ENCODE data around the gene MAST4. TPM values are rescaled to one million over a fixed set of nuclear protein-coding genes. Genes with fewer than 3 reads are reported as not detected.

Gene MAST4
- total and polyA plus RNA-seq, 4 donors, result 3.7 to 9.5 (median 6.5) TPM

DNA sequence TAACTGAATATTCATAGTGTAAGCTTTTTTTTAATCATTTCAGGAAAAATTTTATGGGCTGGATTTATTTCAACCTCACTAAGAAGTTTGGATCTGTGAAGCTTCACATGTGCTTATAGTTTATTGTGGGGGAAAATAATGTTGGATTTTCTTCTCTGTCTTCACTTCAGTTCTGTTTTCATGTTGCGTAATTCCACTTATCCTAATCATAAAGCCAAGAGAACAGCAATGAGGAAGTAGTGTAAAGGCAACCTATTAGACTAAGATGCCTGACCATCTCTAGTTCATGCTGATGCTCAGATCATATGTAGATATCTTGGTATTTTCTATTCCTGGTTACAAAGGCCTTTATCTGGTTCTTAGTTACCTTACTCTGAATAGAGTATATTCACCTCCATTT, 550.4 kb downstream of the MAST4 start:
- TF ChIP-seq, protein P1, sequence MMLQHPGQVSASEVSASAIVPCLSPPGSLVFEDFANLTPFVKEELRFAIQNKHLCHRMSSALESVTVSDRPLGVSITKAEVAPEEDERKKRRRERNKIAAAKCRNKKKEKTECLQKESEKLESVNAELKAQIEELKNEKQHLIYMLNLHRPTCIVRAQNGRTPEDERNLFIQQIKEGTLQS (IDR thresholded peaks at IDR 0.05), result no peak
- TF ChIP-seq FOXA2 (IDR thresholded peaks at IDR 0.05) (no peak), RXRA (IDR thresholded peaks at IDR 0.05) (no peak)
- TF ChIP-seq, protein P2, sequence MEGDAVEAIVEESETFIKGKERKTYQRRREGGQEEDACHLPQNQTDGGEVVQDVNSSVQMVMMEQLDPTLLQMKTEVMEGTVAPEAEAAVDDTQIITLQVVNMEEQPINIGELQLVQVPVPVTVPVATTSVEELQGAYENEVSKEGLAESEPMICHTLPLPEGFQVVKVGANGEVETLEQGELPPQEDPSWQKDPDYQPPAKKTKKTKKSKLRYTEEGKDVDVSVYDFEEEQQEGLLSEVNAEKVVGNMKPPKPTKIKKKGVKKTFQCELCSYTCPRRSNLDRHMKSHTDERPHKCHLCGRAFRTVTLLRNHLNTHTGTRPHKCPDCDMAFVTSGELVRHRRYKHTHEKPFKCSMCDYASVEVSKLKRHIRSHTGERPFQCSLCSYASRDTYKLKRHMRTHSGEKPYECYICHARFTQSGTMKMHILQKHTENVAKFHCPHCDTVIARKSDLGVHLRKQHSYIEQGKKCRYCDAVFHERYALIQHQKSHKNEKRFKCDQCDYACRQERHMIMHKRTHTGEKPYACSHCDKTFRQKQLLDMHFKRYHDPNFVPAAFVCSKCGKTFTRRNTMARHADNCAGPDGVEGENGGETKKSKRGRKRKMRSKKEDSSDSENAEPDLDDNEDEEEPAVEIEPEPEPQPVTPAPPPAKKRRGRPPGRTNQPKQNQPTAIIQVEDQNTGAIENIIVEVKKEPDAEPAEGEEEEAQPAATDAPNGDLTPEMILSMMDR (IDR thresholded peaks at IDR 0.05; ENCODE audit: low read depth, low read length, missing input control), result no peak
- no peak overlapping the region for H3K9ac ChIP-seq (ENCODE audit: low read depth in 1 of 2, low read length in 2 of 2)
- WGBS, result 92% methylated on average over 1 of the region's 1 CpG
- H3K4me3 ChIP-seq (ENCODE audit: low read depth in 1 of 3, low read length in 3 of 3), result no peak overlapping the region
- peaks cover 2 to 48% (median 17%) of the 10 kb centered on the region in 4 donors for H3K36me3 ChIP-seq (ENCODE audit: control insufficient read depth in 4 of 4, insufficient read depth in 3 of 4, low read depth in 1 of 4, low read length in 3 of 4)
- no peak for DNase-seq (ENCODE audit: low spot score)
- H3K27me3 ChIP-seq (ENCODE audit: control insufficient read depth in 4 of 4, insufficient read depth in 4 of 4, low read length in 3 of 4), result no peaks in the 10 kb centered on the region
- H3K4me1 ChIP-seq (ENCODE audit: control insufficient read depth in 4 of 4, insufficient read depth in 4 of 4, low read length in 3 of 4), result peaks cover 0 to 28% (median 17%) of the 10 kb centered on the region in 4 donors
- H3K9me3 ChIP-seq (ENCODE audit: control insufficient read depth in 4 of 4, low read length in 3 of 4), result no peaks in the 10 kb centered on the region
- H3K27ac ChIP-seq (ENCODE audit: low read depth in 1 of 2, low read length in 2 of 2), result no peak overlapping the region

DNA sequence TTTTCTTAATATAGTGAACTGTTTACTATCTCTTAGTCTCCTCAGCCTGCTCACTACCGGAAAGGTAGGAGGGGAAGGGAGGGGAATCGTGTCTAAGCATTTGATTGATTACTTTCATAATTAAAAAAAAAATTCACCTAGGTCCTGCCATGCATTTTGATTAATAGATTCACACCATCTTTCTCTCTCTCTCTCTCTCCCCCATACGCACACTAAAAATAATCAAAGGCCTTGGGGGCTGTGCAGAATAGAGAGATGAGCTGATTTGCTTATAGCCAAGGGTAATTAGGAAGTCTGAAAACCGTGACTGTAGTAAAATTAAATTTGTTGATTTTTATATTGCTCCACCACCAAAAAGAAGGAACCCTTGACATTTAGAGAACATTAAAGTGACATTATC, 550.8 kb downstream of the MAST4 start:
- Histone ChIP-seq H3K27ac (ENCODE audit: low read depth in 1 of 2, low read length in 2 of 2) (no peak overlapping the region), H3K4me3 (ENCODE audit: low read depth in 1 of 3, low read length in 3 of 3) (no peak overlapping the region), H3K9me3 (ENCODE audit: control insufficient read depth in 4 of 4, low read length in 3 of 4) (no peaks in the 10 kb centered on the region), H3K36me3 (ENCODE audit: control insufficient read depth in 4 of 4, insufficient read depth in 3 of 4, low read depth in 1 of 4, low read length in 3 of 4) (peaks cover 2 to 47% (median 17%) of the 10 kb centered on the region in 4 donors), H3K4me1 (ENCODE audit: control insufficient read depth in 4 of 4, insufficient read depth in 4 of 4, low read length in 3 of 4) (peaks cover 0 to 28% (median 17%) of the 10 kb centered on the region in 4 donors), H3K9ac (ENCODE audit: low read depth in 1 of 2, low read length in 2 of 2) (no peak overlapping the region), H3K27me3 (ENCODE audit: control insufficient read depth in 4 of 4, insufficient read depth in 4 of 4, low read length in 3 of 4) (no peaks in the 10 kb centered on the region)
- 89% methylated on average over 4 of the region's 4 CpGs for WGBS
- no peak for DNase-seq (ENCODE audit: low spot score)
- no peak for TF ChIP-seq SP1 (IDR thresholded peaks at IDR 0.05)
- no peak for TF ChIP-seq GABPA (IDR thresholded peaks at IDR 0.05 in 1 of 2, conservative IDR thresholded peaks at IDR 0.05 in 1 of 2)

DNA sequence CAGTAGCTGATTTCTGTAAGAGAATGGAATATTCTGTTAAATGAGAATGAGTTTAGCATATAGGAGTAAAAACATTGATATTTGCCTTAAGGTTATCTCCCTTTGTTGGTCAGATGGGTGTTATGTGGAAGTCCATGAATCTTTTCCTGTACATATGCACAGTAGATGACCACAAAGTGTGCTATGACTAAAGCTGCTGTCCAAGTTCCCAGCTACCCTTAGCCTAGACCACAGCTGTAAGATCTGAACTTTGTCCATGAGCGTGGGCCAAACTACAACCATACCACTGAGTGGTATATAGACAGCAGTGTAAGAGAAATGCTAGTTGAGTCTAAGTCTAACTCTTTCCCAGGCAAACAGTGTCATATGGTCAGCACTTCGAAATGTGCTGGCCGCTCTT, 551.6 kb downstream of the MAST4 start:
- no peak for DNase-seq (ENCODE audit: low spot score)
- H3K4me1 ChIP-seq (ENCODE audit: control insufficient read depth in 4 of 4, insufficient read depth in 4 of 4, low read length in 3 of 4), result peaks cover 0 to 24% (median 17%) of the 10 kb centered on the region in 4 donors
- TF ChIP-seq GABPA (IDR thresholded peaks at IDR 0.05 in 1 of 2, conservative IDR thresholded peaks at IDR 0.05 in 1 of 2), result no peak
- TF ChIP-seq SP1 (IDR thresholded peaks at IDR 0.05), result no peak
- TF ChIP-seq RAD21 (IDR thresholded peaks at IDR 0.05), result no peak
- TF ChIP-seq NR2F2 (IDR thresholded peaks at IDR 0.05), result no peak
- no peak for TF ChIP-seq HNF4G (IDR thresholded peaks at IDR 0.05)
- H3K4me3 ChIP-seq (ENCODE audit: low read depth in 1 of 3, low read length in 3 of 3), result no peak overlapping the region
- H3K27ac ChIP-seq (ENCODE audit: low read depth in 1 of 2, low read length in 2 of 2), result no peak overlapping the region
- WGBS, result 97% methylated on average over 3 of the region's 3 CpGs
- no peaks in the 10 kb centered on the region for H3K9me3 ChIP-seq (ENCODE audit: control insufficient read depth in 4 of 4, low read length in 3 of 4)
- no peak overlapping the region for H3K9ac ChIP-seq (ENCODE audit: low read depth in 1 of 2, low read length in 2 of 2)
- H3K27me3 ChIP-seq (ENCODE audit: control insufficient read depth in 4 of 4, insufficient read depth in 4 of 4, low read length in 3 of 4), result no peaks in the 10 kb centered on the region
- H3K36me3 ChIP-seq (ENCODE audit: control insufficient read depth in 4 of 4, insufficient read depth in 3 of 4, low read depth in 1 of 4, low read length in 3 of 4), result peaks cover 2 to 39% (median 17%) of the 10 kb centered on the region in 4 donors

DNA sequence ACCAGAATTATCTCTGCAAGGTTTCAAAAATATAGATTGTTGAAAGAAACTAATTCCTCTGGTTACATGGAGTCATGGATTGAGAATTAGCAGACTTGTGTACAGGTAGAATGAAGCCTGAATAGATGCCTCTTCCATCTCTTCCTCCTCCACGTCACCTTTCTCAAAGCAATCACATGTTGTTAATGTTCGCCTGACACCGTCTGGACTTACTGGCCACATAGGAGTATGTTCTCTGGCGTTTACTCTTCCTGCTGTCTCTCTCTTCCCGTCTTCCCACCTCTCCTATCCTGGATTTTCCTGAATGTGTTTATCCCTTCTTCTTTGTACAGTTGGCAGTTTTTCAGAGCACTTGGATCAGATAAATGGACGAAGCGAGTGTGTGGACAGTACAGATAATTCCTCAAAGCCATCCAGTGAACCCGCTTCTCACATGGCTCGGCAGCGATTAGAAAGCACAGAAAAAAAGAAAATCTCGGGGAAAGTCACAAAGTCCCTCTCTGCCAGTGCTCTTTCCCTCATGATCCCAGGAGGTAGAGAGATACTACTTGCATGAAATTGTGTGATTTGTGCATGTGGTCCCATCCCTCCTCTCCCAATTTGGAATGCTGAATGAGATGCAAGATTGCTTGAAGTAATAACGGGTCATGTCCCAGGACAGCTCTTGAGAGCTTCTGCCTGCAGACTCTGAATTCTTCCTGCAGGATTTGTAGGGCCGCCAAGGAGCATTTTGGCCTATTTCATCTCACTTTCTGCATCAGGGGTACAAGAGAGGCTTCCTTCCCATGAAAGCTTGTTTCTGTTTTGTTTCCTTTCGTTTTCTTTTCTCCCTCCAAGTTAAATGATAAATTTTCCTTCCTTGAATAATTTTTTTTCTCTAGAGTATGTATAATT, 553.1 kb downstream of the MAST4 start:
- Histone ChIP-seq H3K9me3 (ENCODE audit: control insufficient read depth in 4 of 4, low read length in 3 of 4) (no peaks in the 10 kb centered on the region), H3K9ac (ENCODE audit: low read depth in 1 of 2, low read length in 2 of 2) (no peak overlapping the region), H3K27ac (ENCODE audit: low read depth in 1 of 2, low read length in 2 of 2) (no peak overlapping the region), H3K36me3 (ENCODE audit: control insufficient read depth in 4 of 4, insufficient read depth in 3 of 4, low read depth in 1 of 4, low read length in 3 of 4) (peaks cover 2 to 50% (median 21%) of the 10 kb centered on the region in 4 donors), H3K27me3 (ENCODE audit: control insufficient read depth in 4 of 4, insufficient read depth in 4 of 4, low read length in 3 of 4) (no peaks in the 10 kb centered on the region), H3K4me3 (ENCODE audit: low read depth in 1 of 3, low read length in 3 of 3) (no peak overlapping the region), H3K4me1 (ENCODE audit: control insufficient read depth in 4 of 4, insufficient read depth in 4 of 4, low read length in 3 of 4) (peaks cover 0 to 10% (median 7%) of the 10 kb centered on the region in 4 donors)
- TF ChIP-seq, protein P3, sequence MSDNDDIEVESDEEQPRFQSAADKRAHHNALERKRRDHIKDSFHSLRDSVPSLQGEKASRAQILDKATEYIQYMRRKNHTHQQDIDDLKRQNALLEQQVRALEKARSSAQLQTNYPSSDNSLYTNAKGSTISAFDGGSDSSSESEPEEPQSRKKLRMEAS (IDR thresholded peaks at IDR 0.05), result no peak
- TF ChIP-seq, protein P4, sequence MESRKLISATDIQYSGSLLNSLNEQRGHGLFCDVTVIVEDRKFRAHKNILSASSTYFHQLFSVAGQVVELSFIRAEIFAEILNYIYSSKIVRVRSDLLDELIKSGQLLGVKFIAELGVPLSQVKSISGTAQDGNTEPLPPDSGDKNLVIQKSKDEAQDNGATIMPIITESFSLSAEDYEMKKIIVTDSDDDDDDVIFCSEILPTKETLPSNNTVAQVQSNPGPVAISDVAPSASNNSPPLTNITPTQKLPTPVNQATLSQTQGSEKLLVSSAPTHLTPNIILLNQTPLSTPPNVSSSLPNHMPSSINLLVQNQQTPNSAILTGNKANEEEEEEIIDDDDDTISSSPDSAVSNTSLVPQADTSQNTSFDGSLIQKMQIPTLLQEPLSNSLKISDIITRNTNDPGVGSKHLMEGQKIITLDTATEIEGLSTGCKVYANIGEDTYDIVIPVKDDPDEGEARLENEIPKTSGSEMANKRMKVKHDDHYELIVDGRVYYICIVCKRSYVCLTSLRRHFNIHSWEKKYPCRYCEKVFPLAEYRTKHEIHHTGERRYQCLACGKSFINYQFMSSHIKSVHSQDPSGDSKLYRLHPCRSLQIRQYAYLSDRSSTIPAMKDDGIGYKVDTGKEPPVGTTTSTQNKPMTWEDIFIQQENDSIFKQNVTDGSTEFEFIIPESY (IDR thresholded peaks at IDR 0.05), result no peak
- no peak for TF ChIP-seq FOXA1 (IDR thresholded peaks at IDR 0.05)
- no peak for TF ChIP-seq HNF4G (IDR thresholded peaks at IDR 0.05)
- DNase-seq (ENCODE audit: low spot score), result no peak
- WGBS, result 77% methylated on average over 14 of the region's 14 CpGs

All from liver (tissue), 9 donors.